HL-60 (cell line): ENCODE measurements around the gene ABAT.

Experiments
- DNase-seq, 2 experiments: peaks; one replicate each; pipeline ENCODE4 v3.0.0-alpha.2; 2010 to 2020; ENCODE audit warnings: low read depth in 1 of 2, low spot score in 1 of 2
- H3K27ac ChIP-seq: fragments of 250-450 bp; sonication (Bioruptor Pico); replicated peaks from 2 replicates; pipeline ENCODE4 v1.5.1; 2020; ENCODE audit warnings: mild to moderate bottlenecking, moderate library complexity
- H3K27me3 ChIP-seq: fragments of 250-450 bp; sonication (Bioruptor Pico); 2 replicates; pipeline ENCODE4 v1.5.1; 2021; ENCODE audit warnings: mild to moderate bottlenecking, moderate library complexity; ENCODE audit not compliant: insufficient read depth, poor library complexity, severe bottlenecking
- H3K4me3 ChIP-seq: replicated peaks from 2 replicates; pipeline ENCODE4 v1.5.1; 2011; ENCODE audit warnings: mild to moderate bottlenecking, control low read depth, low read length; ENCODE audit not compliant: insufficient read depth
- CTCF ChIP-seq: IDR thresholded peaks from one replicate; pipeline ENCODE4 v1.5.1; 2011; ENCODE audit warnings: low read length, control low read depth, inconsistent platforms; ENCODE audit not compliant: insufficient read depth
- GABPA ChIP-seq: IDR thresholded peaks from 2 replicates; pipeline ENCODE4 v1.6.1; 2012; ENCODE audit warnings: low read depth
- POLR2AphosphoS5 ChIP-seq: IDR thresholded peaks from 2 replicates; pipeline ENCODE4 v1.6.1; 2012; ENCODE audit warnings: low read depth
- REST ChIP-seq: IDR thresholded peaks from 2 replicates; pipeline ENCODE4 v1.6.1; 2012; ENCODE audit warnings: low read depth; ENCODE audit not compliant: insufficient replicate concordance
- SPI1 ChIP-seq: IDR thresholded peaks from 2 replicates; pipeline ENCODE4 v1.6.1; 2012; ENCODE audit warnings: low read depth, mild to moderate bottlenecking, borderline replicate concordance

The ABAT gene

GRCh38 chr16:8627456-8627855 is 47.0 kb upstream of the ABAT start:
- Histone ChIP-seq H3K4me3 (no peak overlapping the region), H3K27me3 (no peaks in the 10 kb centered on the region), H3K27ac (no peak overlapping the region)
- no peak for DNase-seq
- no peak for TF ChIP-seq CTCF
- TF ChIP-seq POLR2AphosphoS5 = no peak
- TF ChIP-seq GABPA = no peak
- TF ChIP-seq SPI1 = no peak
- no peak for TF ChIP-seq REST

GRCh38 chr16:8628981-8629725 is 45.3 kb upstream of the ABAT start:
- no peak overlapping the region for H3K27ac ChIP-seq
- TF ChIP-seq SPI1 = no peak
- no peak for TF ChIP-seq CTCF
- TF ChIP-seq REST = no peak
- no peak for TF ChIP-seq POLR2AphosphoS5
- TF ChIP-seq GABPA = no peak
- no peak overlapping the region for H3K4me3 ChIP-seq
- no peak for DNase-seq
- H3K27me3 ChIP-seq = no peaks in the 10 kb centered on the region

GRCh38 chr16:8630255-8630953 is 44.0 kb upstream of the ABAT start:
- no peaks in the 10 kb centered on the region for H3K27me3 ChIP-seq
- no peak overlapping the region for H3K27ac ChIP-seq
- TF ChIP-seq SPI1 (no peak), REST (no peak), CTCF (no peak), GABPA (no peak), POLR2AphosphoS5 (no peak)
- no peak for DNase-seq
- no peak overlapping the region for H3K4me3 ChIP-seq
